NCI-H1436 (cell line): ENCODE data around the gene EFCAB13.

Experiments
- DNase-seq: peaks from one replicate; lab custom pipeline; 2025; lab: John Stamatoyannopoulos, UW

The EFCAB13 gene

GRCh38 chr17:47292206-47292605, 31.5 kb upstream of the EFCAB13 start:
- no peak for DNase-seq

GRCh38 chr17:47295037-47295873, 28.5 kb upstream of the EFCAB13 start:
- DNase-seq: no peak

- no peak for DNase-seq
Observed at GRCh38 chr17:47295874-47296255, 27.9 kb upstream of the EFCAB13 start.

GRCh38 chr17:47297661-47298400, 25.9 kb upstream of the EFCAB13 start:
- DNase-seq: no peak

GRCh38 chr17:47298712-47299111, 25.0 kb upstream of the EFCAB13 start:
- no peak for DNase-seq

- DNase-seq: no peak
Observed at GRCh38 chr17:47299239-47299910, 24.4 kb upstream of the EFCAB13 start.

GRCh38 chr17:47300718-47301117, 23.0 kb upstream of the EFCAB13 start:
- no peak for DNase-seq

GRCh38 chr17:47301161-47301560, 22.6 kb upstream of the EFCAB13 start:
- DNase-seq: no peak

GRCh38 chr17:47301831-47302230, 21.9 kb upstream of the EFCAB13 start:
- DNase-seq: no peak

- no peak for DNase-seq
Observed at GRCh38 chr17:47304186-47304585, 19.6 kb upstream of the EFCAB13 start.

- no peak for DNase-seq
Observed at GRCh38 chr17:47305302-47305923, 18.3 kb upstream of the EFCAB13 start.

- no peak for DNase-seq
Observed at GRCh38 chr17:47310186-47310733, 13.5 kb upstream of the EFCAB13 start.

- no peak for DNase-seq
Observed at GRCh38 chr17:47311420-47311819, 12.3 kb upstream of the EFCAB13 start.

- peak; percentile 66 for DNase-seq
Observed at GRCh38 chr17:47315451-47316266, 8.1 kb upstream of the EFCAB13 start.

- no peak for DNase-seq
Observed at GRCh38 chr17:47316311-47316710, 7.4 kb upstream of the EFCAB13 start.

GRCh38 chr17:47317119-47317518, 6.6 kb upstream of the EFCAB13 start:
- DNase-seq: no peak

- DNase-seq: no peak
Observed at GRCh38 chr17:47318197-47318918, 5.4 kb upstream of the EFCAB13 start.

- no peak for DNase-seq
Observed at GRCh38 chr17:47320879-47321502, 2.8 kb upstream of the EFCAB13 start.

- DNase-seq: peak; percentile 63
Observed at GRCh38 chr17:47324224-47325020, 667 bp downstream of the EFCAB13 start.
